Amniotic epithelial cell (primary cell): Measurements from ENCODE around the gene MRPS26.
"Not testable (repeated sequence)": the region's sequence is repeated elsewhere in the genome, so short reads cannot be mapped to it uniquely, and the experiment has no call there.

Experiments used
- DNase-seq: peaks from one replicate; pipeline ENCODE4 v3.0.0-alpha.2; 2010; ENCODE audit warnings: low read depth

The MRPS26 gene

DNA sequence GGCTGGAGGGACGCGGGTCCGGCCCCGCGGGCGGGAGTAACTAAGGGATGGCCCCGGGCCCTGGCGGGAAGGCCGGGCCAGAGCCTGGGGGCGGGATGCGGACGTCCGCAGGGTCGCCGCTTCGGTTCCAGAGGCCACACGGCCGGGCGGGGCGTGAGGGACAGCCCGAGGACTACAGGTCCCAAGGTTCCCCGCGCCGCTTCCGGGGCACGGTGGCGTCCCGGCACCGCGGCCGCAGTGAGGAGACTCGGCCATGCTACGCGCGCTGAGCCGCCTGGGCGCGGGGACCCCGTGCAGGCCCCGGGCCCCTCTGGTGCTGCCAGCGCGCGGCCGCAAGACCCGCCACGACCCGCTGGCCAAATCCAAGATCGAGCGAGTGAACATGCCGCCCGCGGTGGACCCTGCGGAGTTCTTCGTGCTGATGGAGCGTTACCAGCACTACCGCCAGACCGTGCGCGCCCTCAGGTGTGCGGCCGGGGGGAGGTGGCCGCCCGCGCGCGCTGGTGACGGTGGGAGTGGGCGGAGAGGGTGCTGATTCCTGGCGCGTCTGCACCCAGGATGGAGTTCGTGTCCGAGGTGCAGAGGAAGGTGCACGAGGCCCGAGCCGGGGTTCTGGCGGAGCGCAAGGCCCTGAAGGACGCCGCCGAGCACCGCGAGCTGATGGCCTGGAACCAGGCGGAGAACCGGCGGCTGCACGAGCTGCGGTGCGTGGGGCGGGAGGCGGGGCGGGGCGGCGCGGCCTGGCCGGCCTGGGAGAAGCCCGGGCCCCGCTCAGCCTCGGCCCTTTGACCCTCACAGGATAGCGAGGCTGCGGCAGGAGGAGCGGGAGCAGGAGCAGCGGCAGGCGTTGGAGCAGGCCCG, at the start of gene MRPS26:
Gene MRPS26, plus strand, starts transcription at position 237 of the 861 bp plus-strand sequence. Its CDS starts 17 bp downstream, at position 254.
- peak; percentile 75 for DNase-seq

DNA sequence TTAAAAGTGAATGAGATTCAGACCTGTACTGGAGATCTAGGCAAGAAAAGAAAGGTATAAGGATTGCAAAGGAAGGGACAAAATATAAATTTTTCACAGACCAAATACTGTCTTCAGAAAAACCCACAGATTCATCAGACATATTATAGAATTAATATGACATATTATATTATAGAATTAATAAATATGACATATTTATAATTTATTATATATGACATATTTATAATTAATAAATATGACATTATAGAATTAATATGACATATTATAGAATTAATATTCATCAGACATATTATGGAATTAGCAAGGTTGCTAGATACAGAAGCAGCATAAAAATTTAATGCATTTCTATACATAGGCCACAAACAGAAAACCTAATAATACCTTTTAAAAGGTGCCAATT, 47.1 kb upstream of the MRPS26 start:
- no peak for DNase-seq

DNA sequence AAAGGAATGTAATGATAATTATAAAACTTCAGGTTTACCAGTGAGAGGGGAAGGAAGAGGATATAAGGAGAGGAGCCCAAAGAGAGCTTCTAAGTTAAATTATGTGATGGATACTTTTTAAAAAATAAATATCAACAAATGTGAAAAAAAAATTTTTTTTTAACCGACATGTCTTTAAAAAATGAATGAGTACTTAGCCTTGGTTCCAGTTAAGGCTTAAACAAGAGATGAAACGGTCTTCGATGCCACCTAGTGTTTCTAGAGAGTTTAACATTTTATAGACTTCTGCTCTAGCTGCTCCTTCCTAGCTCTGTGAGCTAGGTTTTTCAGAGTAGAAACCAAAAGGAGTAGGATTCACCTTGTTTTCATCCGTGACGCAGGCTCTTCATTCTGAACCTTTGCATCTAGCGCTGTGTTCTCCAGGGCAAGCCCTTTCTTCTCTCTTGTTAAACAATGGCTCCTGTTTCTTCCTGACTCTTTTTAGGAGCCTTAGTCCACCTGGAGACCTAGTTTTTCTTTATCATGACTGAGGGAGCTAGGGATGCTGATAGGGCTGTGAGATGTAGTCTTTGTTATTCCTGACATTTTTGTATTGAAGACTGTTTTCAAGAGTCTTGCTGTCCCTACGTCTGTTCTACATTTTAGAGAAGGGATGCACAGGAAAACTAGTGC, 44.9 kb upstream of the MRPS26 start:
- DNase-seq = no peak

DNA sequence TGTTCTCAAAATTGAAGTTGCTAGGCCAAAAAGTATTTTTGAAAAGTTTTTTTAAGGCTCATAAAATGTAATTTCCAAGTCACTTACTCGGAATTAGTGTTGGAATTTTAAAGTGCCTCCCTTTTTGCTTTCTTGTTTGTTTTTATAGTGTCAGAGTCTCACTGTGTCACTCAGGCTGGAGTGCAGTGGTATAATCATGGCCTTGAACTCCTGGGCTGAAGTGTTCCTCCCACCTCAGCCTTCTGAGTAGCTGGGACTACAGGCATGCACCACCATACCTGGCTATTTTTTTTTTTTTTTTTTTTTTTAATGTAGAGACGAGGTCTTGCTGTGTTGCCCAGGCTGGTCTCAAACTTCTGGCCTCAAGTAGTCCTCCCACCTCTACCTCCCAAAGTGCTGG, 42.4 kb upstream of the MRPS26 start:
- no peak for DNase-seq

DNA sequence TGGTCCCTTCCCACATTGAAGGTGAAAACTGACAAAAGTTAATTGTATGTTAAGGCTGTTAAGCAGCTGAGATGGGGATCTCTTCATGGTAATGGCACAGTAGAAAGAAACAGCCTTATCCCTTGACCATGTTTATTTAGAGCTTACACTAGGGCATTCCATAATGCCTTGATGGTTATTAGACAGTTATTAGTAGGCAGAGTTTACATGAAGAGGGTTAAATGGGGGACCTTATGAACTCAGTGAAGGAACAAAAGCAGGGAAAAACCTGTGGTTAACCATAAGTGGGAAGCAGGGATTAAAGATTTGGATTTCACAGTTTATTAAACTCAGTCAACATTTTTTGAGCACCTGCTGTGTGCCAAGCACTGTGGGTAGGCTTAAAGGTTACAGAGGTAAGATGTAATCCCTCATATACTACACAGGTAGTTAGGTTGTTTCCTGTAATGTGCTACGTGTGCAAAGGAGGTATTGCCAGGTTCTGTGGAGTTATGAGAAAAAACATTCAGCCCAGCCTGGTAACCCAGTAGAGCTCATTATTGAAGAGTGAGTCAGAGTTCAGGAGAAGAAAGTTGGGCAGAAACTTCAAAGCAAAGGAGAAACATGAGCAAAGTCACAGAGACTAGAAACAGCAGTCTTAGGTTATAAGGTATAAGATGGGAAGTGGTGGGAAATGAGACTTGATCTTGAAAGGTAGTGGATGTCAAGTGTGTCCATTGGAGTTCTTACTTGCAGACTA, 34.7 kb upstream of the MRPS26 start:
- DNase-seq = peak; percentile 80

DNA sequence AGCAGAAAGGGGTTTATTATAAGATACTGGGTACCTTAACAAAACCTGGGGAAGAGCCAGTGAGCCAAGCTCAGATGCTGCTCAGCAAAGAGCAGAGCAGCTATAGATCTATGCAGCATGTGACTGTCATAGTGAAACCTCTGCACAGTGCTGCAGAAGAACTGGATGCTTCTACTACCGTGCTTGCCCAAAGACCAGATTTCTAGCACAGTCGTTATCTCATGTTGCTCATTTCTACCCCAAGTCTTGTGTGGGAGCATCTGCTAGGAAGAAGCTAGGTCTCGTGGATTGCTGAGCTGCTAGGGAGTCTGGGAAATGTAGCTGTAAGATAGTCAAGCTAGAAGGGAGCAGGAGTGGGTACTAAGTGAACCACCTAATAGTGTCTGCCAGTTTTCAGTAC, 34.1 kb upstream of the MRPS26 start:
- DNase-seq = peak; percentile 77

DNA sequence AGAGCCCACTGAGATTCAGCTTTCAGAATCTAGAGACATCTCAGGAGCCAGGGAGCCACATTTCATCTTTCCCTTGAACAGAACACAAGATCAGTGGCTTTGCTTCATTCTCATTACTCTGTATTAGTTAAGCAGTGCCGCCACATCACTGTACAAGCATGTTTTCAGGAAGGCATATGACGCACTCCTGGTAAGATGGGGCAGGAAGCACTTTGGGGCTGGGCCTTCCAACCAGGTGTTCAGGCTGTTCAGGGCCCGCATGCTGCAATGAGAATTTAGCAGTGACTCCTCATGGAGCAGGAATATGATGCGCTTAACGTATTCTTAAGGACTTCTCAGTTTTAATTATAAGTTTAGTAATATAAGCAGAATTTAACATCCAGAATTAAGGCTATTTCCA, 32.1 kb upstream of the MRPS26 start:
- no peak for DNase-seq

DNA sequence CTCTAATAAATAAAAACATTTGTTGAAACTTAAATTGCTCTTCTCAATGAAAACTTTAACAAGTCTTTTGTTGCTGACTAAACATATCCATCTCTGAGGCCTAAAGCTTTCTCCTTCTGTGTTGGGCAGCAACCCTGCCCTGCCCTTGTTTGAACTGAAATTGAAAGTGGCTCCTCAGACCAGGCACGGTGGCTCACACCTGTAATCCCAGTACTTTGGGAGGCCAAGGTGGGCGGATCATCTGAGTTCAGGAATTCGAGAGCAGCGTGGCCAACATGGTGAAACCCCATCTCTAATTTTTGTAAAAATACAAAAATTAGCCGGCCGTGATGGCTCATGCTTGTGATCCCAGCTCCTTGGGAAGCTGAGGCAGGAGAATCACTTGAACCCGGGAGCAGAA, 31.7 kb upstream of the MRPS26 start:
- no peak for DNase-seq

DNA sequence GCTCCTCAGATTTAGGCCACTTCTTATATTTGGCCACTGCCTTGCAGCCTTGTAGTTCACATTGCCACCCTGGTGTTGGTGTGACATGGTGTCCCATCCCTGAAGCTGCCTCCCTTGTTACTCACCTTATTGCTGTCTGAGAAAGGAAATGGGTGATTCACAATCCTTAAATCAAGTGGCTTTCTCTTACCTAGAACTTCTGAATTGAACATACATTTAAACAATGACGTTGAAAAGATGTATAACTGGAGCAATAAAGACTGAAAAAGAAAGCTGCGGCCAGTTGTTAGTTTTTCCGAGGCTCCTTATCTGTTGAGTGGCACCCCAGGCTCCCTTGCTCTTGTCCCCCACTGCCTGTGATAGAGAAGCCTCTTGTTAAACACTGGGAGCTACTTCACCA, 31.2 kb upstream of the MRPS26 start:
- no peak for DNase-seq

DNA sequence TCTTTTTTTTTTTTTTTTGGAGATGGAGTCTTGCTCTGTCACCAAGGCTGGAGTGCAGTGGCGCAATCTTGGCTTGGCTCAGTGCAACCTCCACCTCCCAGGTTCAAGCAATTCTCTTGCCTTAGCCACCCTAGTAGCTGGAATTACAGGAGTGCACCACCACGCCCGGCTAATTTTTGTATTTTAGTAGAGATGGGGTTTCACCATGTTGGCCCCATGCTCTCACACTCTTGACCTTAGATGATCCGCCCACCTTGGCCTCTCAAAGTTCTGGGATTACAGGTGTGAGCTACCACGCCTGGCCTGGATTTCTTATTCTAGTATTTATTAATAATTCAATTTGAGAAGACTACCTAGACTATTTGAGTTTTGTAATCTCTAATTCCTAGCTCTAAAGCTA, 30.6 kb upstream of the MRPS26 start:
- DNase-seq = not testable (repeated sequence)

DNA sequence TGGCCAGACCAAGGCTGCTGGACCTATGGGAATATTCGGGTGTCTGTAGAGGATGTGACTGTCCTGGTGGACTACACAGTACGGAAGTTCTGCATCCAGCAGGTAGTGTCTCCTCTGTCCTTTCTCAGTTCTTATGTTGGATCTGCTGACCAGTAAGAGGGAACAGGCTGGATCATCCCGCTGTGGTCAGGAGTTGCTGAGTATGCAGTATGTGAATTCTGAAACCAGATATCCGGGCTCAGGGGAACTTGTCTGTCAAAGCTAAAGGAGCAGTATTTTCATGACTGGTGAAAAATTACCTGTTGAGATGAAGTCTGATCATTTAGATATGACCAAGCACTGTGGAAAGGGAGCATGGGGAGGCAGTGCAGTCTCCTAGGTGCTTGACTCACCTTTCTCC, 24.5 kb upstream of the MRPS26 start:
- peak; percentile 30 for DNase-seq

DNA sequence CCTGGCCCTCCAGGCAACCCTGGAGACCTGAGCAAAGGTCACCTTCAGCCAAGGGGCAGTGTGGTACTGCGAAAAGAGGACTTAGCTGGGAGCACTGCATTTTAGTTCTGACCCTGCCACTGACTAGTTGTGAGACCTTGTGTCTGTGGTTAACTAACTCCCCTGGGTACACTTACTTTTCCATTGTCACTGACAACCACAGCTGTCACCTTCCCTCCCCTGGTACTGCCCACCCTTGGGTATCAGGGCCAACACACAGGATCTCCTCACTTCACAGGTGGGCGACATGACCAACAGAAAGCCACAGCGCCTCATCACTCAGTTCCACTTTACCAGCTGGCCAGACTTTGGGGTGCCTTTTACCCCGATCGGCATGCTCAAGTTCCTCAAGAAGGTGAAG, 24.1 kb upstream of the MRPS26 start:
- no peak for DNase-seq

DNA sequence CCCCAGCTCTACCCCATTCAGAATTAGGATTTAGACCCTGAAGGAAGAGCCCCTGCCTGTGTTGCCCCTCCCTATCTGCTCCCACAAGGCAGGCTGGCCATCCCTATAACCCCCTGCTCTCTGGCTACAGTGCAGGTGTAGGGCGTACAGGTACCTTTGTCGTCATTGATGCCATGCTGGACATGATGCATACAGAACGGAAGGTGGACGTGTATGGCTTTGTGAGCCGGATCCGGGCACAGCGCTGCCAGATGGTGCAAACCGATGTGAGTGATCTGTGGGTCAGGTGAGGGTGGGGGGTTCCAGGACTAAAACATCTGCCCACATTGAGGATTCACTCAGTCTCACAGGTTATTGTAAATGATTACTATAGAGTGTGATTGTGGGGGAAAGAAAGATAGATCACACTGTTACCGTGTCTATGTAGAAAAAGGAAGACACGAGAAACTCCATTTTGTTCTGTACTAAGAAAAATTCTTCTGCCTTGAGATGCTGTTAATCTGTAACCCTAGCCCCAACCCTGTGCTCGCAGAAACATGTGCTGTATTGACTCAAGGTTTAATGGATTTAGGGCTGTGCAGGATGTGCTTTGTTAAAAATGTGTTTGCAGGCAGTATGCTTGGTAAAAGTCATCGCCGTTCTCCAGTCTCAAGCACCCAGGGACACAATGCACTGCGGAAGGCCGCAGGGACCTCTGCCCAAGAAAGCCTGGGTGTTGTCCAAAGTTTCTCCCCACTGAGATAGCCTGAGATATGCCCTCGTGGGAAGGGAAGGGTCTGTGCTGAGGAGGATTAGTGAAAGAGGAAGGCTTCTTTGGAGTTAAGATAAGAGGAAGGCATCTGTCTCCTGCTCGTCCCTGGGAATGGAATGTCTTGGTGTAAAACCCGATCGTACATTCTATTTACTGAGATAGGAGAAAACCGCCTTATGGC, 23.0 kb upstream of the MRPS26 start:
- DNase-seq = peak; percentile 95

DNA sequence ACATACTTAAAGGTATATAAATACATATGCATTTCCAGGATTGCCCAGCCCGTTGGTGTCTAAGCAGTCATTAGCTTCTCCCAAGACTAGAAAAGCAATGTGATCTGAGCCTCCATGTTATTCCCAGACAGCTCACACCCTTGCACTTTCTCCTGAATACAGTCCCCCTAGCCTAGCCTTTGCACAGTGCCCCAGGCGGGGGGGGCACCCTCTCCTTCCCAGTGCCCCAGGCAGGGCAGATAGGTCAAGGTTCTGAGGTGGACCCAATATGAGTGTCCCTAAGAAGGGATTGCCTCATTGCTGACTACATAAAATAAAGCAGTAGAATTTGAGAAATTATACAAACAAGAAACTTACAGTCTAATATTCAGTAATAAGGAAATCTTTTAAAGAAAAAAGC, 17.9 kb upstream of the MRPS26 start:
- DNase-seq = no peak

DNA sequence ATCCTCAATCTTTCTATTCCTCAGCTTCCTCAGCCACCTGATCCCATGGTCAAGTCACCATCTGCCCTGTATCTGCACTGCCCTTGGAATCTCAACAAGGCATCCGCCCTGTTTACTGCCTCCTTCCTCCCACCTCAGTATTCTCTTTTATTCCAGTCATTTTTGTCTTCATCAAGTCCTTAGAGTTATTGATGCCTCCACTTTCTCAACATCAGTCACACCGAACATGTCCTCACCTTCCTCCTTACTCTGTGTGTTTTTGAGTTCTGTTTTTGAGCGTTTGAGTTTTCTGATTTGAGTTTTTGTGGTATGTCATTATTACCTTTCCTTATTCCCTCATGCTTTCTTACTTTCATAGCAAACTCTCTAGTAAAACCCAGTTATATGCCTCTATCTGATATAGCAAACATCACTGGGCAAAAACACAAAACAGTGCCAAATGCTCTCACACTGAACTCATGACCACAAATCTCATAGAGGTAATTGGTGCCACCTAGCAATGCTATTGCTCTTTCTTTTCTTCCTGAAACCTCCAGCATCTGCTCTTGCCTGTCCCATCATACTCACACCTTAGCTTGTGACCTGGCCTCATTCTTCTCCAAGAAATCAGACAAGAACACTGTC, 14.2 kb upstream of the MRPS26 start:
- no peak for DNase-seq

DNA sequence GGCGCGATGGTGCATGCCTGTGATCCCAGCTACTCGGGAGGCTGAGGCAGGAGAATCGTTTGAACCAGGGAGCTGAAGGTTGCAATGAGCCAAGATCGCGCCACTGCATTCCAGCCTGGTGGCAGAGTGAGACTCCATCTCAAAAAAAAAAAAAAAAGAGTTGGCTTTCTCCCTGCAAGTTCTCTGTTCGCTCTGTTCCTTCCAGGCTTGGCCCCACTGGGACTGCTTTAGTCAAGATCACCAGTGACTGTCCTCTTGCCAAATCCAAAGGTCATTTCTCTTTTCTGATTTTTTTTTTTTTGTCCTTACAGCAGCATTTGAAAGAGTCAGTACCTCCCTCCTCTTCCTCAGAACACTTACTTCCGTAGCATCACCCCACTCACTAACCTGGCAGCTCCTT, 13.2 kb upstream of the MRPS26 start:
- DNase-seq = no peak

DNA sequence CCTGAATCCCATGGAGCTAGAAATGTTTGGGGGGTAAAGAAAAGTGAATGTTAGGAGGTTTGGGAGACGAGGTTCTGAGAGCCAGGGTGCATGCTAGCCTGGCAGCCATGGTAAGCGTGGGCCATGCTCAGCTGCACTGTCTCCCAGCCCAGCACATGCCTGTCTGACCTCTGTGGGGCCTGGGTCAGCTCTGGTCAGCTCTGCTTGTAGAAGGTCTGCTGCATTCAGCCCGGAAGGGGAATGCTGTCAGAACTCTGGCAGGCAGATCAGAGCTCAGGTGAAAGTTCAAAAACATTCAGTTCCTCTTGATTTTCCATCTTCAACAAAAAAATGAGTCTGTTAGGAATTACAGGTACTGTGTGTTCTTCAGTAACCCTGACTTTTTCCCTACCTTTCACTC, 8.2 kb upstream of the MRPS26 start:
- DNase-seq = no peak

DNA sequence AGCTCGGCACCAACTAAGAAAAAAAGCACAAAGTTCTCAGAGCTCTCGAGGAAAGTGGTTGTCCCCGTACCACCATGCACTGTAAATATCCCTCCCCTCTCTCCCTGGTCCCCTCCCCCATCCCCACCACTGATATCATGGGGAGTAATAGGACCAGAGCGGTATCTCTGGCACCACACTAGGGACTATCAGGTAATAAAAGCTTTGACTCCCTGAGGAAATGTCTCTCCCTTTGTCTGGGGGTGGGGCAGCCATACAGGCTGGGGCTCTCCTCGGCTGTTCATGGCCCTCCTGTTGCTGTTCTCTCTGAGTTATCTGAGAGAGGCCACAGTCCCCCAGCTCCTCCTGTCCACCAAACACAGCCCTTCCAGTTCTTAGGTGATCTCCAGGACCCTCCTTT, 7.4 kb upstream of the MRPS26 start:
- DNase-seq = no peak

DNA sequence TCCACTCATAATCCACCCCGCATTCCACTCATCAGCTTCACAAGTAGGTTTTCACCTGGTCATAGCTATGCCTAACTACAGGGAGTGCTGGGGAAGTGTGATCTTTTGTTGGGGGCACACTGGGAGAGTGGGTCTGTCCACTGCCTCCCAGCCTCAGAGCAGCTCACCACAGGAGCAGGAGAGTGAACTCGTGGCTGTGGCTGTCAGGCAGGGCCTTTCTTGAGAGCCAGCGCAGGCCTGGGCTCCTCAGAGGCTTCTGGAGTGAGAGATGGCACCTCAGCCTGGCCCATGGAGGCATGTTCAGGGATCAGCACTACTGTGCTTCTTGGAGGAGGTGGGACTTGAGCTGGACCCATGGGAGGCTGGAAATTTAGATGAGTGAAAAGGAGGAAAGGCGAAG, 6.4 kb upstream of the MRPS26 start:
- DNase-seq = no peak

DNA sequence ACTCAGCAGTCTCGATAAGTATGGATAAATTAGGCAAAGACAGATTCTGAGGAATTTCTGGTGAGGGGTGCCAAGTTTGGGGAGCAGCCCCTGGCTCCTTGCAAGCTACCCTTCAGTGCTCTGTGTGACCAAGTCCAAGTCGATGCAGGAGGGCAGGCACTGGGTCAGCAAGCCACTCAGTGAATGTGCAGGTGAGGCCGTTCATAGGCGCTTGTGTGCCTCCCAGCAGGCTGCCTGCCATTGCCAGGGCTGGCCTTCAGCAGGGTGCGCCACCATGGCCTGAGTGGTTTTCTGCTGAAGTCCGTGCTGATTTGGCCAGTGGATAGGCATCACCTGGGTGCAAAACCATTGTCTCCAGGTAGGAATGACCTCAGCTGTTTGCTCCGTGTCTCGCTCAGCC, 5.8 kb upstream of the MRPS26 start:
- no peak for DNase-seq

DNA sequence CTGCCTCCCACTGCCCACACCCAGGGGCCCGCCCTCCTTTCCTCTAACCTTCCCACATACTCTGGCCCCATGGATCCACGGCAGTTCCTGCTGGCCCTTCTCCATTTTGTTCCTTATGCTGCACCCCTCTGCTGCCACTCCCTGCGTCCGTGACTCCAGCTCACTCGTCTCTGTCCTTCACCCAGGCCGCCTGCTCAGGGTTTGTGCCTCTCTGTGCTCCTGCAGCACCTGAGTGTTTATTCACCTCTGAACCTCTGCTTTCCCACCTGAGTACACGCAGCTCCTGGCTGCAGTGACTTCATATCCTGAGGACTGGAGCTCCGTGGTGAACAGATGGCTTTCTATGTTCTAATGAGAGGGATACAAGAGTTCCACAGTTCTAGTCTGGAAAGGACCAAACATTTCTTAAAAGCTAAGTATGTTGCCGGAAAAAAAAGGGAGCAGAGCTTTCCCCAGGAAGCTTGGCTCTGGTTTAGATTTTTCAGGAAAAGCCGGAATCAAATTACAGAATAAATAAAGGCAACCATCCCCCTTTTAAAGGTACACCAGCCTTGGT, 3.9 kb upstream of the MRPS26 start:
- DNase-seq = no peak
